Kasumi-1 (cell line): ENCODE data around the gene CFAP68.
"Not testable (repeated sequence)": the region's sequence is repeated elsewhere in the genome, so short reads cannot be mapped to it uniquely, and the experiment has no call there.

Experiments used
- DNase-seq, 2 experiments: peaks; one replicate each; lab custom pipeline; 2025; lab: John Stamatoyannopoulos, UW

The CFAP68 gene

DNA sequence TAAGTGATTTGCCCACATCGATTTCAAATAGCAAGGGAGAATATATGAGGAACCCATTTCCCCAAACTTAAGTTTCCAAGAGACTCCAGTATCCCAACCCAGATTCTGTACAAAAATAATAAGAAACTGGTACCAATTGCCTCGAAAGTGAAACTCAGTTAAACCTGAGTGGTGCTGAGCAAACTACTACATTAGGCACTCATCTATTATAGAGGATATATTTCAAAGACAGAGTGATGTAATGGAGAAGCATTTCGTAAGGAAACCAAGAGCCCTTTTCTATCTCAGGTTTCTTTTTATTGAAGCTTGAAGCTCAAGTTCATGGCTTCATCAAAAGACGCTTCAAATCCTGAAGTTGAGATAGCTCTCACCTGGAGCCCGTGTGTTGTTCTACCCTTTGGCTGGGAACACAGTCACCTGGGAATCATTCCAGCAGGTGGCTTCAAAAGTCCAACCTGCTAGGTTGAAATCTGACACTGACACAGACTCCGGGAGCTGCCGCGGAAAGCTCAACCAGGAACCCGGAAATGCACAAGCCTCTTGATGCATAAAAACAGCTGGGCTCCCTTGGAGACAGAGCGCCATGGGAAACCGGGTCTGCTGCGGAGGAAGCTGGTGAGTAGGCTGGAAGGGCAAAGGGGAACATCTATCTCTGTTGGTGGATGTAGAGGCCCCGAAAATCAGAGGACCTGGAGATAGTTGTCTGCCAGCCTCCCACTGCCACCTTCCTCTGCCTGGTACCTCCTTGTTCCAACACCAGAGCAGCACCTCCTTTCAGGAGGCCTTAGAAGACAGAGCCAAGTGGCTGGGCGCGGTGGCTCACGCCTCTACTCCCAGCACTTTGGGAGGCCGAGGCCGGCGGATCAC lies 39.3 kb downstream of the CFAP68 start, which contains the start of gene C11orf52:
TSS of gene C11orf52 (plus strand) at position 524 of the 867 bp plus-strand sequence. CDS start at position 584, 60 bp downstream.
- DNase-seq = no peak

GRCh38 chr11:111920908-111921307 lies 41.6 kb downstream of the CFAP68 start:
- DNase-seq = no peak

DNA sequence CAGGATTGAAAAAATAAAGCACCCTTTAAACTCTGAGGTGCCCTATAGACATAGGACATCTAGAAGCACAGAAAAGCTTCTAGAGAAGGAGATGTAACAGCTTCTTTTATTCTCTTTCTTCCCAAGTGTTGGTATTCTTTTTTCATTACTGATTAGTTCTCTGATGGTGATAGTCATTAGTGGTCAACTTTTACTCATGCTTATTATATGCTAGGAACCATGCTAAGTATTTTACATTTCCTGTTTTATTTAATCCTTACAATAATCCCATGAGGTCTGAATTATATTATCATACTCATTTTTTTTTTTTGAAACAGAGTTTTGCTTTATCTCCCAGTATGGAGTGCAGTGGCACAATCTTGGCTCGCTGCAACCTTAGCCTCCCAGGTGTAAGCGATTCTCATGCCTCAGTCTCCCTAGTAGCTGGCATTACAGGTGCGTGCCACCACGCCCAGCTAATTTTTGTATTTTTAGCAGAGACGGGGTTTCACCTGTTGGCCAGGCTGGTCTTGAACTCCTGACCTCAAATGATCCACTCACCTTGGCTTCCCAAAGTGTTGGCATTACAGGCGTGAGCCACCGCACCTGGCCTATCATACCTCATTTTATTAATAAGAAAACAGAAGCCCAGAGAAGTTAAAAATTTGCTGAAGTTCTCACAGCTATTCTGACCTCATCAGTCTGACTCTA lies 42.3 kb downstream of the CFAP68 start:
- no peak for DNase-seq

GRCh38 chr11:111922803-111923202 lies 43.5 kb downstream of the CFAP68 start:
- DNase-seq = no peak

DNA sequence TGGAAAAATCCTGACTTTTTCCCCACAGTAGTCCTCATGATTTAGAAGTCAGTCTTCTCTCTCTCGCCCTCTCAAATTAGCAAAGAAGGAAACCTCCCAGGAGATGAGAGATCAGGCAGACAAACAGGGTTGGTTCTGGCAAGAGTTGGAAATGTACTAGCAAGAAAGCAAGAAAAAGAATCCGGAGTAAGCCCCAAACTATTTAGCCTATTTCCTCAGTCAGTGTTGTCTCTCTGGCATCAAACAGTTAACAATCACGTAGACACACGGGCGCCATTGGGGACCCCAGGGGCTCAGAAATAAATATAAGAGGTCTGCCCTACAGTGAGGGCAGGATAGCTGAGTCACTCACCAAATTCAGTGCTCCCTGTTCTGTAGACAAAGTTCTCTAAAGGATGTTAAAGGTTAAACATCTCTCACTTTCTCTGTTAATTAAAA lies 44.0 kb downstream of the CFAP68 start:
- no peak for DNase-seq

DNA sequence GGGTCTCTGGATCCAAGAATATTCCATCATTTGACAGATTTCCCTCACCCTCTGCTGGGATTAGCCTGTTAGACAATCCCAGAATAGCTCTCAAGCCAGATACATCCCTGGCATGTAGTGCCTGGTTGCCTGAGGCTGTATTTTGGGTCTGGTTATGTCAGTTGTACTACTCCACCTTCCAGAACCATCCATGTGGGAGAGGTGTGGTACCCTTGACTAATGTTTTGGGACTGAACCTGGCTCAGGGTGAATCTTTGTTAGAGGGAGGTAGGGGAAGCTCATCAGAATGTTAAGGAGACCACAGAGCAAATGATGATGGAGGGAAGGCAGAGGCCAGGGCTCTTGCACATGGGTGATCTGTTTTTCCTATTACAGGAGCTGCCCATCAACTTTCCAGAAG lies 44.6 kb downstream of the CFAP68 start:
- DNase-seq = no peak

DNA sequence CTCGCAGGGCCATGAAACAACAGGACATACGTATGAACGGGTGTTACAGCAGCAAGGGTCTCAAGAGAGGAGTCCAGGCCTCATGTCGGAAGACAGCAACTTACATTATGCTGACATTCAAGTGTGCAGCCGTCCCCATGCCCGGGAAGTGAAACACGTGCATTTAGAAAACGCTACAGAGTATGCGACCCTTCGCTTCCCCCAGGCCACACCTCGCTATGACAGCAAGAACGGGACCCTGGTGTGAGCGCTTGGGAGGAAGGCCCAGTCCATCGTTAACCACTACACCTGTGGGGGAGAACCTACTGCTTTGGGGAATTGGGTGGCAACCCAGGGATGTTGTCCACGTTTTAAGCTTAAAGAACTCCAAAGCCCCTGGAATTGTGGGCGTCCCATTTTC lies 46.6 kb downstream of the CFAP68 start:
- no peak for DNase-seq

DNA sequence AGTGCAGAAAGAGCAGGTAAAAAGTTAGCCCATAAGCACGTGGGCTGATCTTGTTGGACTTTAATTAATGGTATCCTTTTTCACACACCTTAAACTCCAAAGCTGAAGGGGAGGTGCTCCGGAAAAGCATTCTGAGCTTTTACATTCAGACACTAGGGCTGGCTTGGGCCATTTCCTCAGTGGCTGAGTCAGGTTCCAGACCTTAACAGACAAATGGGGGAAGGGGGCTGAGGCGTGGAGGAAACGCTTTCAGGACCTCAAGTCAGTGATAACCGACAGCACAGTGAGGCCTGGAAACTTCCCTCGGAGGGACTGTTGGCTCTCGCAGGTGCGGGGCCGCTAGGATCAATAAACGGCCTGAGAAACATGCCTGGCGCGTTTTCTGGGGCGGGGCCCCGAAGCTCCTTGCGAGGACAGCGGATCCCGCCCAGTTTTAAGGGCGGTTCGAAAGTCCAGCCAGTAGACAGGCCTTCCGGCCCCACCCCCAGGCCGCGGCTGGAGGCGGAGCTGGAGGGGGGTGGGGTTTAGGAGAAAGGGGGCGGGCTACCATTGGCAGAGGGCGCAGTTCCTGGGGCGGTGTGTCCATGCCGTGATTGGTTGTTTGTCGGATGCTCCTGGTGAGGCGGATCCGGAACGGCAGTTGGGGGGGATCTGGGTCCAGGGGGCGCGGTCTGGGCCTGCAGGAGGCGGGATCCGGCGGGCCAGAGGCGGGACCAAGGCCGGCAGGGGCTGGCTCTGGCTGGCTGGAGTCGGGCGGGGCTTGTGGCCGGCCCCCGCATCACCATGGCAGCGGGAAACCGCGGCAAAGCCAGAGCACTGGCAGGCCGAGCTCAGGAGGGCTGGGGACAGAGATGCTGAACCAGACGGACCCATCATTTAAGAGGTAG lies 47.4 kb downstream of the CFAP68 start:
- DNase-seq = peak; percentile 88 to 90

DNA sequence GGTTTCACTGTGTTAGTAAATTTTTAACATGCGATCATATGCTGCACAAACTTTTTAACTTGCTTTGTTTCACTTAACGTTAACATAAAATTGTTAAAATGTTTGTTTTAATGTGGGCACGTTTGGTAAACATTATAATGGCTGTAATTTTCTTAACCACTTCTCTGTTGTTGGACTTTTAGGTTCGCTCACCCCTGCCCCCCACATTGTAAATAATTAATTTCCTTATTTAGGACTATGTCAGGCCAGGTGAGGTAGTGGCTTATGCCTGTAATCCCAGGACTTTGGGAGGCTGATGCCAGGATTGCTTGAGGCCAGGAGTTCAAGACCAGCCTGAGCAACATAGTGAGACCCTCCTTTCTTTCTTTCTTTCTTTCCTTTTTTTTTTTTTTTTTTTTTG lies 51.1 kb downstream of the CFAP68 start:
- no peak for DNase-seq

- DNase-seq = no peak
Observed at GRCh38 chr11:111932611-111932950, 53.2 kb downstream of the CFAP68 start.

DNA sequence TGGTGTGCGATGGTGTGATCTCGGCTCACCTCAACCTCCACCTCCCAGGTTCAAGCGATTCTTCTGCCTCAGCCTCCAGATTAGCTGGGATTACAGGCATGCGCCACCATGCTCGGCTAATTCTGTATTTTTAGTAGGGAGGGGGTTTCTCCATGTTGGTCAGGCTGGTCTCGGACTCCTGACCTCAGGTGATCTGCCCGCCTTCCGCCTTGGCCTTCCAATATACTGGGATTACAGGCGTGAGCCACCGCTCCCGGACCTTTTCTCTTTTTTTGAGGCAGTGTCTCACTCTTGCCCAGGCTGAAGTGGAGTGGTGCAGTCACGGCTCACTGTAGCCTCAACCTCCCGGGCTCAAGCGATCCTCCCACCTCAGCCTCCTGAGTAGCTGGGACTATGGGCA lies 53.8 kb downstream of the CFAP68 start:
- DNase-seq = not testable (repeated sequence)

DNA sequence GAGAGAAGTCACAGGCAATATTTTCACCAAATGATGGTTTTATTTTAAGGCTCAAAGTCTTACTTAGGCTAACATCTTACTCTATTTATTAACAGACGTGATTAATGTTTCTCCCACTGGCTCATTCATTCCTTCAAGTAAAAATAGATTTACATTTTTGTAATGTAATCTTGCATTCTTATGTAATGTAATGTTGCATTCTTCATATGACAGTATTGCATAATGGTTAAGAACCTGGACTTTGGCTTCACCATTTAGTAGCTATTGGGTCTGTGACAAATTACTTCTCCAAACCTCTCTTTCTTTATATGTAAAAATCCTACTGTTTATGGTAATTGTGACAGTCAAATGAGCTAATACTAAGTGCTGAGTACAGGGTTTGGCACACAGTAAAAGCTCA lies 54.5 kb downstream of the CFAP68 start:
- no peak for DNase-seq

- no peak for DNase-seq
Observed at GRCh38 chr11:111934306-111934705, 55.0 kb downstream of the CFAP68 start.
